Measurements from ENCODE around the gene PDAP1.

PDAP1 gene

DNA sequence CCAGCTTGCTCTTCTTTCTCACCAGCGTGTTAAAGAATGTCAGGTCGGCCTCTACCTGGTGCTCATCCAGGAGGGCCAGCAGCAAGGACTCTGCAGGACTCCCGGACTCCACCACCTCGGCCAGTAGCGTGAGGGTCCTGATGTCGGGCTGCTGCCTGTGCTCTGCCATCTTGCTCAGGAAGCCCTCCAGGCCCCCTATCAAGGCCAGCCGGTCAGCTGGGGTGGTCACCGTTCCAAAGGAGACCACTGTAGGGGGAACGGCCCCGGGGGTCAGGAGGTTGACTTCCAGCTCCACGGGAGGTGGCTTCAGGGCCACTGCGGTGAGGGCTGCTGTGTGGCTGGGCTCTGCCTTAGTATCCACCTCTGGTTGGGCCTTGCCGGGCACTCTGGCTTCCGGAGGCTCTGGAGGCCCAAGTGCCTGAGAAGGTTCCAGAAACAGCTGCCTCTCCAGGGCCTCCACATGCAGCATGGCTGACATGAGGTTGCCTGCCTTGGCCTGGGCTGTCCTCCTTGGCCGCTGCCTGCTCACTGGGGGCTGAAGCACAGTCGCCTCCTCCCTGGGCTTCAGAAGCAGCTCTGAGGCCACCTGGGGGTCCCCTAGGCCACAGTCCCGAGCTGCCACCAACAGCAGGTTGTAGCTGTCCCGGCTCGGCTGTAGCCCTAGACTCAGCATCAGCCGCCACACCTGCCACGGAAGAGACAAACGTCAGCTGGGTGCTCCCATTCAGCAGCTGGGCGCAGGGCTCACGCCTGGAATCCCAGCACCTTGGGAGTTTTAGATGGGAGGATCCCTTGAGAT is 16.7 kb upstream of the PDAP1 start:
- TF ChIP-seq, protein P1, sequence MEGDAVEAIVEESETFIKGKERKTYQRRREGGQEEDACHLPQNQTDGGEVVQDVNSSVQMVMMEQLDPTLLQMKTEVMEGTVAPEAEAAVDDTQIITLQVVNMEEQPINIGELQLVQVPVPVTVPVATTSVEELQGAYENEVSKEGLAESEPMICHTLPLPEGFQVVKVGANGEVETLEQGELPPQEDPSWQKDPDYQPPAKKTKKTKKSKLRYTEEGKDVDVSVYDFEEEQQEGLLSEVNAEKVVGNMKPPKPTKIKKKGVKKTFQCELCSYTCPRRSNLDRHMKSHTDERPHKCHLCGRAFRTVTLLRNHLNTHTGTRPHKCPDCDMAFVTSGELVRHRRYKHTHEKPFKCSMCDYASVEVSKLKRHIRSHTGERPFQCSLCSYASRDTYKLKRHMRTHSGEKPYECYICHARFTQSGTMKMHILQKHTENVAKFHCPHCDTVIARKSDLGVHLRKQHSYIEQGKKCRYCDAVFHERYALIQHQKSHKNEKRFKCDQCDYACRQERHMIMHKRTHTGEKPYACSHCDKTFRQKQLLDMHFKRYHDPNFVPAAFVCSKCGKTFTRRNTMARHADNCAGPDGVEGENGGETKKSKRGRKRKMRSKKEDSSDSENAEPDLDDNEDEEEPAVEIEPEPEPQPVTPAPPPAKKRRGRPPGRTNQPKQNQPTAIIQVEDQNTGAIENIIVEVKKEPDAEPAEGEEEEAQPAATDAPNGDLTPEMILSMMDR (IDR thresholded peaks at IDR 0.05; ENCODE audit: low read depth, low read length, missing control alignments), result no peak
- H3K4me3 ChIP-seq (ENCODE audit: low read depth, low read length), result no peak overlapping the region
- no peak for DNase-seq (ENCODE audit: low read depth)

DNA sequence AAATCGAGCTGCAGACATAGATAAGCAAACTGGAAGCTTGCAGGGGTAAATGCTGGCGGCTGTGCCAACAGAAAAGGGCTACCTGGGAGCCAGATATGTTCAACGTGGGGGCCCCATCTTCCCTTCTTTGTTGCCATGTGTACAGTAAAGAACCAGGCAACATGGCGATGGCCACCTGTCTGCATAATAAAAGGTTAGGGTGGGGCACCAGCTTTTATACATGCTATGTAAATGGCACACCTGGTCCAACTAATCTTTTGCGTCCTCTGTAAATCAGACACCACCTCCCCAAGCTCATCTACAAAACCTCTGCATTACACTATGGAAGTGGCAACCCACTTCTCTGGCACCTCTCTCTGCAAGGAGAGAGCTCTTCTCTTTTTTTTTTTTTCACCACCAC is 14.2 kb upstream of the PDAP1 start:
- DNase-seq (ENCODE audit: low read depth), result no peak
- no peak overlapping the region for H3K4me3 ChIP-seq (ENCODE audit: low read depth, low read length)
- TF ChIP-seq, protein P1 (IDR thresholded peaks at IDR 0.05; ENCODE audit: low read depth, low read length, missing control alignments), result no peak

GRCh38 chr7:99422186-99422585 is 13.8 kb upstream of the PDAP1 start:
- DNase-seq (ENCODE audit: low read depth), result no peak
- TF ChIP-seq, protein P1 (IDR thresholded peaks at IDR 0.05; ENCODE audit: low read depth, low read length, missing control alignments), result no peak
- H3K4me3 ChIP-seq (ENCODE audit: low read depth, low read length), result no peak overlapping the region

- DNase-seq (ENCODE audit: low read depth), result no peak
- TF ChIP-seq, protein P1 (IDR thresholded peaks at IDR 0.05; ENCODE audit: low read depth, low read length, missing control alignments), result no peak
- no peak overlapping the region for H3K4me3 ChIP-seq (ENCODE audit: low read depth, low read length)
Measured at GRCh38 chr7:99420986-99421385, 12.6 kb upstream of the PDAP1 start.

DNA sequence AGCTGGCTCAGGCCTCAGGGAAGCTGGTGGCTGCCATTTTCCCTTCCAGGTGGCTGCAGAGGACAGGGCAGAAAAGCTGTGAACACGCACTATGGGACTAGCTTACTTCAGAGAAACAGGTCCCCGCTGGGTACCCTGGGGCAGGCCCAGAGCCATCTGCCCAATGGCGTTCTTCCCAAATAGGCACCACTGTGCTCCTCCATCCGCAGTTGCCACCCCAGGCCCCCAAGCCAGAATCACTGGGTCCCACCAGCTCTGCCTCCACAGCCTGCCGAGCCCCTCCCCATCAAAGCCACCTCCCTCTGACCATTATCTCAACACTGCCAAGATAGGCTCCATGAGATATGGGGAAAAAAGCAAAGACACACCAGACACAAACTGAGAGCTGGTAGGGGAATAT is 11.8 kb upstream of the PDAP1 start:
- no peak overlapping the region for H3K4me3 ChIP-seq (ENCODE audit: low read depth, low read length)
- TF ChIP-seq, protein P1 (IDR thresholded peaks at IDR 0.05; ENCODE audit: low read depth, low read length, missing control alignments), result no peak
- no peak for DNase-seq (ENCODE audit: low read depth)

DNA sequence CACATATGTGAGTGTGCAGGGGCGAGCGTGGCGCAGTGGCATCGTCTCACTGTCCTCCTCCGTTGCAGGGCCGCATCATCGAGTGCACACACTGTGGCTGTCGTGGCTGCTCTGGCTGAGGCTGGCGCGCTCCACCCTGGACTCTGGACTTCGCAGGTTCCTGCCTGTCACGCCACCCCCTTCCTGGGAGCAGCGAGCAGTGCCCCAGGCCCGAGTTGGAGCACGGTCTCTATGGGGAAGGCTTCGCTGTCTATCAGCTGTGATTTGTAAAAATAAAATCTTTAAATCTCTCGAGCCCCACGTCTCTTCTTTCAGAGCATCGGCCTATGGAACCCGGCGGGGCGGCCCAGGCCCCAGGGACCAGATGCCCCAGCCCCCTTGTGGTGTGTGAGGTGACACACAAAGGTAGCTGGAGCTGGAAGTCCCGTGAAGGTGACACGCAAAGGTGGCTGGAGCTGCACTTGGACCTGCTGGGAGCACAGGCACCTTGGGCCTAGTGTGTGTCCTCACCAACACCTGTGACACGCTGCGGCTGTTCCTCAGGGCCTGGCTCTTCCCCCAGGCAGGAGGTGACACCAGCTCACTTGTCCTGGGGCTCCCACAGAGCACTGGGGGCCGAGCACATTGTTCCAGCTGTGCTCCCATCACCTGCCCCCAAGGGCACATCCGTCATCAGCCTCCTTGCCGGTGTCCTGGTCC is 11.1 kb upstream of the PDAP1 start:
- DNase-seq (ENCODE audit: low read depth), result no peak

More for the DNA sequence above, 11.1 kb upstream of the PDAP1 start:
- TF ChIP-seq, protein P1 (IDR thresholded peaks at IDR 0.05; ENCODE audit: low read depth, low read length, missing control alignments), result no peak
- no peak overlapping the region for H3K4me3 ChIP-seq (ENCODE audit: low read depth, low read length)

Data from GM12864 (cell line).